Stimulated activated CD4-positive, alpha-beta T cell treated with anti-CD3 and anti-CD28 coated beads, TNF-alpha, amount 100 ng/mL, for 1 hour (primary cell): ENCODE measurements around the gene ANKRD30B.
"Not testable (repeated sequence)": the region's sequence is repeated elsewhere in the genome, so short reads cannot be mapped to it uniquely, and the experiment has no call there.

Experiments
- DNase-seq, 3 donors: peaks; one replicate each; pipeline ENCODE4 v3.0.0-alpha.2; 2020; ENCODE audit warnings: low read depth in 3 of 3, low spot score in 1 of 3

Gene ANKRD30B, protein sequence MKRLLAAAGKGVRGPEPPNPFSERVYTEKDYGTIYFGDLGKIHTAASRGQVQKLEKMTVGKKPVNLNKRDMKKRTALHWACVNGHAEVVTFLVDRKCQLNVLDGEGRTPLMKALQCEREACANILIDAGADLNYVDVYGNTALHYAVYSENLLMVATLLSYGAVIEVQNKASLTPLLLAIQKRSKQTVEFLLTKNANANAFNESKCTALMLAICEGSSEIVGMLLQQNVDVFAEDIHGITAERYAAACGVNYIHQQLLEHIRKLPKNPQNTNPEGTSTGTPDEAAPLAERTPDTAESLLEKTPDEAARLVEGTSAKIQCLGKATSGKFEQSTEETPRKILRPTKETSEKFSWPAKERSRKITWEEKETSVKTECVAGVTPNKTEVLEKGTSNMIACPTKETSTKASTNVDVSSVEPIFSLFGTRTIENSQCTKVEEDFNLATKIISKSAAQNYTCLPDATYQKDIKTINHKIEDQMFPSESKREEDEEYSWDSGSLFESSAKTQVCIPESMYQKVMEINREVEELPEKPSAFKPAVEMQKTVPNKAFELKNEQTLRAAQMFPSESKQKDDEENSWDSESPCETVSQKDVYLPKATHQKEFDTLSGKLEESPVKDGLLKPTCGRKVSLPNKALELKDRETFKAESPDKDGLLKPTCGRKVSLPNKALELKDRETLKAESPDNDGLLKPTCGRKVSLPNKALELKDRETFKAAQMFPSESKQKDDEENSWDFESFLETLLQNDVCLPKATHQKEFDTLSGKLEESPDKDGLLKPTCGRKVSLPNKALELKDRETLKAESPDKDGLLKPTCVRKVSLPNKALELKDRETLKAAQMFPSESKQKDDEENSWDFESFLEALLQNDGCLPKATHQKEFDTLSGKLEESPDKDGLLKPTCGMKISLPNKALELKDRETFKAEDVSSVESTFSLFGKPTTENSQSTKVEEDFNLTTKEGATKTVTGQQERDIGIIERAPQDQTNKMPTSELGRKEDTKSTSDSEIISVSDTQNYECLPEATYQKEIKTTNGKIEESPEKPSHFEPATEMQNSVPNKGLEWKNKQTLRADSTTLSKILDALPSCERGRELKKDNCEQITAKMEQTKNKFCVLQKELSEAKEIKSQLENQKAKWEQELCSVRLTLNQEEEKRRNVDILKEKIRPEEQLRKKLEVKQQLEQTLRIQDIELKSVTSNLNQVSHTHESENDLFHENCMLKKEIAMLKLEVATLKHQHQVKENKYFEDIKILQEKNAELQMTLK (N-terminal part only)

DNA sequence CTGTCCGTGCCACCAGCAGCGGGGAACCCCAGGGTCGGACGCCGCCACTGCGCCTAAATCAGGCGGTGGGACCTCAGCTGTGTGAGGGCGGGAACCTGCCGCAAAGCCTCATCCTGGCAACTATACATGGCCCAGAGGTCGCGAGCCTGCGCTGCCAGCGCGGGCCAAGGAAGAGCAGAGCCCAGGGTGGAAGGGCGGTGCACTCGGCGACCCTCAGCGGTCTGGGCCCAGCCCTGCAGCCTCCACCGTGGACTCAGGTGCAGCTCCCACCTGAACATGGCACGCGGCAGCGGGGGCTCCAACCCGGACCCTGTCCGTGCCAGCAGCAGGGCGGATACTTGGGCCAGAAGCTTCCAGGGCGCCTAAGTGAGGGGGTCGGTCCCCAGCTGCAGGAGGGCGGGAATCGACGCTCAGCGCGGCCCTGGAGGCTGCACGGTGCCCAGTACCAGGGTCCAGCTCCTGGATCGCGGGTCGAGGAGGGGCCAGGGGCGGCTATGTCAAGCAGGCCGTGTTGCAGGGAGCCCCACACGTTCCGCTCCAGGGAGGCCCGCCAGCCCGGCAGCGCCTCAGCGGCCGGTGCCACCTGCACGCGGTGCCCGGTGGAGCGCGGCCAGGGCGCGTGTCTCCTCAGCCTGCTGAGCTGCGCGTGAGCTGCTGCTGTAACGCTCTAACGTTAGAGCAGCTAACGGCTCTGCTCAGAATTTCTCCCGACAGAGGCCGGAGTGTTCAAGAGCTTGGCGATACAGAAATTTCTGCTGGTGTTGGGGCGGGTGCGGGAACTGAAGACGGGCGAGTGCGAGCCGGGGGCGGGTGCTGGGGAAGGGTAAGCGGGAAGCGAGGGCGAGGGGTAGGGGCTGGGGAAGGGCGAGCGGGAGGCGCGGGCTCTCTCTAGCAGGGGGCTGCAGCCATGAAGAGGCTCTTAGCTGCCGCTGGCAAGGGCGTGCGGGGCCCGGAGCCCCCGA lies at the start of gene ANKRD30B:
Gene ANKRD30B, plus strand, starts transcription at position 660 of the 962 bp plus-strand sequence. Its CDS starts 248 bp downstream, at position 908.
- DNase-seq = no peak

DNA sequence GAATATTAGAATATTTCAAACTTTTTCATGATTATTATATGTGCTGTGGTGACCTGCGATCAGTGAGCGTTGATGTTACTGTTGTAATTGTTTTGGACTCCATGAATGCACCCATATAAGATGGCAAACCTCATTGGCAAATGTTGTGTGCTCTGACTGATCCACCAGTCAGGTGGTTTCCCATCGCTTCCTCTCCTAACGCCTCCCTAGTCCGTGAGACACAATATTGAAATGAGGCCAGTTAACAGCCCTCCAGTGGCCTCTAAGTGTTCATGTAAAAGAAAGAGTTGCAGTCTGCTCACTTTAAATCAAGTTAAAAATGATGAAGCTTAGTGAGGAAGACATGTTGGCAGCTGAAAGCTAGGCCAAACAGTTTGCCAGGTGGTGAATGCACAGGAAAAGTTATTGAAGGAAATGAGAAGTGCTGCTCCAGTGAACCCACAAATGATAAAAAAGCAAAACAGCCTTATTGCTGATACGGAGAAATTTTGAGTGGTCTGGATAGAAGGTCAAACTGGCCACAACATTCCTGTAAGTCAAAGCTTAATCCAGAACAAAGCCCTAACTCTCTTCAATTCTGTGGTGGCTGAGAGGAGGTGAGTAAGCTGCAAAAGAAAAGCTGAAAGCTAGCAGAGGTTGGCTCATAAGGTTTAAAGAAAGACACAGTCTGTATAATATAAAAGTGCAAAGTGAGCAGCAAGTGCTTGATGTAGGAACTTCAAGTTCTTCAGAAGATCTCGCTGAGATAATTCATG lies 46.5 kb upstream of the ANKRD30B start:
- not testable (repeated sequence) for DNase-seq

DNA sequence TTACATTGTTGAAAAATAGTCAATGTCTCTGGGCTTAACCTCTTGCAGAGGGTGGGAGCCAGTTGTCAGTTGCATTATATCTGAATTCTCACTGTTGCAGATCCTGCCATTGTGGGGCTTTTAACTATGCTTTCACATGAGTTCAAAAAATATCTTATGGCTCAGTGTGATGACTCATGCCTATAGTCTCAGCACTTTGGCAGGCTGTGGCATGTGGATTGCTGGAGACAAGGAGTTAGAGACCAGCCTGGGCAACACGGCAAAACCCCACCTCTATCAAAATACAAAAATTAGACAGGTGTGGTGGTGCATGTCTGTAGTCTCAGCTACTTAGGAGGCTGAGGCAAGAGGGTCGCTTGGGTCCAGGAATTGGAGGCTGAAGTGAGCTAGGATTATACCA lies 38.2 kb upstream of the ANKRD30B start:
- DNase-seq = not testable (repeated sequence)

DNA sequence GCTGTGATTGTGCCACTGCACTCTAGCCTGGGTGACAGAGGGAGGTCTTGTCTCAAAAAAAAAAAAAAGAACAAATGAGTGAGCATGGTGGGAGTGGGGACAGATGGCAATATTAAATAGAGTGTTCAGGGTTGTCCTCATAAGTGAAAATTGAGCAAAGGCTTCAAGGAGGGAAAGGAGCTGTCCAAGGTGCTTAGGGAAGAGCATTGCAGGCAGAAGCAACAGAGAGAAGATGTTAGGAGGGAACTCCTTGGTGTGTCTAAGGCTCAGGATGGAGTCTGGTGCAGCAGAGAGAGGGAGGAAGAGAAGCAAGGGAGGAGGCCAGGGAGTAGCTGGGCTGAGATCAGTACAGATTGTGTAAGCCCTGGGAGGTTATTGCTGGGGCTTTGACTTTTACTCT lies 26.4 kb upstream of the ANKRD30B start:
- DNase-seq = not testable (repeated sequence)

DNA sequence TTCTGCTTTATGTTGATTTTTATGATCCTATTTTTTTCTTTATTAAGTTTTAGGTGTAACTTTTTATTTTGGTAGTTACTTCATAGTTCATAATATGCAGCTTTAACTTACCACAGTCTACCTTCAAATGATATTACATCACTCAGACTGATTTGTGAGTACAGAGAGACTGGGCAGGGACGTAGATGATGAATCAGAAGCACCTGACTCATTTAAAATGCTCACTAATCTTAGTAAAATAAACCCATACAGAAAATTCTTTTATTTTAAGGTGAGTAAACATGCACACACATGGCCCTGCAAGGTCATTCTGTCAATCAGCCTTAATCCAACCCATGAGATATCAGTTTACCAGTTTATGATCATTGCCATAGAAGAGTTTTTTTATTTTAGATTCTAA lies 8.9 kb upstream of the ANKRD30B start:
- DNase-seq = not testable (repeated sequence)

DNA sequence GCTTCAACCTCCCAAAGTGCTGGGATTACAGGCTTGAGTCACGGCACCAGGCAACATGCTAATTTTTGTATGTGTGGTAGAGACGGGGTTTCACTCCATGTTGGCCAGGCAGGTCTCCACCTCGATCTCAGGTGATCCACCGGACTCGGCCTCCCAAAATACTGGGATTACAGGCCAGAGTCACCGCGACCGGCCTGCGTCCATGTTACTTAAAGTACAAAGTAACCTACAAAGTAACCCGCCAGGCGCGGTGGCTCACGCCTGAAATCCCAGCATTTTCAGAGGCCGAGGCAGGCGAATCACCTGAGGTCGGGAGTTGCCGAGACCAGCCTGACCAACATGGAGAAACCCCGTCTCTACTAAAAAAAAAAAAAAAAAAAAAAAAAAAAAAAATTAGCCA lies 1.1 kb upstream of the ANKRD30B start:
- no peak for DNase-seq

DNA sequence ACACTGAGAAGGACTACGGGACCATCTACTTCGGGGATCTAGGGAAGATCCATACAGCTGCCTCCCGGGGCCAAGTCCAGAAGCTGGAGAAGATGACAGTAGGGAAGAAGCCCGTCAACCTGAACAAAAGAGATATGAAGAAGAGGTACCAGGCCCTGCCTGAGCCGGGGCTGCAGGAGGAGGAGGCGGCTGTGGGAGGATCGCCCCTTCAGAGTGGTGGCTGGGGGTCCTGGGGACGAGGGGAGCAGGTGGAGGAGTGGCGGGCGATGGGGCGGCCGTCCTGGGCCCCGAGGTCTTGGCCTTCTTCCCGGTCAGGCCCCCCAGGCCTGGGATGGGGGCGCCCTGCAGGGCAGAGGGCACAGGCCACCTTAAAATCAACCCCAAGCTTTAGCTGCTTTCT lies 524 bp downstream of the ANKRD30B start:
- no peak for DNase-seq

DNA sequence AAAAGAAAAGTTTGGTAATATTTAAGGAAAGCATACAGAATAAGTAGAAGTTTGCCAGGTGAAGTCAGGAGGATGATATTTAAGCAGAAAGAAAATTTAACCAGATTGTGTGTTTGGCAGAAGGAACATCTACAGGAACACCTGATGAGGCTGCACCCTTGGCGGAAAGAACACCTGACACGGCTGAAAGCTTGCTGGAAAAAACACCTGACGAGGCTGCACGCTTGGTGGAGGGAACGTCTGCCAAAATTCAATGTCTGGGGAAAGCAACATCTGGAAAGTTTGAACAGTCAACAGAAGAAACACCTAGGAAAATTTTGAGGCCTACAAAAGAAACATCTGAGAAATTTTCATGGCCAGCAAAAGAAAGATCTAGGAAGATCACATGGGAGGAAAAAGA lies 15.6 kb downstream of the ANKRD30B start:
- not testable (repeated sequence) for DNase-seq

DNA sequence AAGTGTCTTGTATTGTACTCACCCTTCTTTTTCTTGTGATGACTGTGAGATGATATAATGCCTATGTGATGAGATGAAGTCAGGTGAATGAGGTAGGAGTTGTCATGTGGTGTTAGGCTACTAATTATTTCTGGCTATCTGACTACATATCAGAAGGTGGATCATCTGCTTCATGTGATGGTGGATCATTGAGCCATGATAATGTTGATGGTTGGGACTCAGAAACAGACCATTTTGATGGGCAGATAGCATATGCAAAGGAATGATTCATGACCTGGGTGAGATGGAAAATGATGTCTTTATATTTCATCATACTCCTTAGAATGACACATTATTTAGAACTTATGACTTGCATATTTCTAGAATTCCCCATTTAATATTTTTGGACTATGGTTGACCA lies 19.5 kb downstream of the ANKRD30B start:
- DNase-seq = no peak

DNA sequence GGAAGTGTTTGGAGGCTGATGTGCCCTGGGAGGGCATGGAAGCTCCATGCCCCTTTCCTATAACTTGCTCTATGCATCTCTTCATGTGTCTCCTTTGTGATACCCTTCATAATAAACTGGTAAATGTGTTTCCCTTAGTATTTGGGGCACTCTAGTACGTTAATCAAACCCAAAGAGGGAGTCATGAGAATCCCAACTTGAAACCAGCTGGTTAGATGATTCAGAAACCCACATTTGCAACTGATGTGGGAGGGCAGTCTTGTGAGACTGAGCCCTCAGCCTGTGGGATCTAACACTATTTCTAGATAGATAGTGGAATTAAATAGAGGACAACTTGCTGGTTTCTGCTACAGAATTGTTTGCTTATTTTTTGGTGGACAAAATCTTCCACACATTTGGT lies 20.3 kb downstream of the ANKRD30B start:
- DNase-seq = no peak

DNA sequence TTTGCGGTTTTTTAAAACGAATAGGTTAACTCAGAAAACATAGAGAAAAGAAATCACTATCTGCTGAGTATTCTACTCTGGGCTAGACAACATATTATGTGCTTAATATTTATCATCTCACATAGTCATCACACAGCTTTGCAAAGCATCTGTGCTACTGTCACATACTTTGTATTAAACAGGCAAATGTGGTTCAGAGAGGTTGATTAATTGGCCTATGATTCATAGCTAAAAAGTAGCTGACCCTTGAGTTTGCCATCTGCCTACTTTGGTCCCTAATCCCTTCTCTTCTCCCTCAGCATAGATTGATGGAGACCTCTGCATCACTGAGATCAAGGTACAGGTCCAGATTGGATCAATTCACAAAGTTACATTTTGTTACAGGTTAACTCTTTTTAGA lies 21.4 kb downstream of the ANKRD30B start:
- DNase-seq = no peak

DNA sequence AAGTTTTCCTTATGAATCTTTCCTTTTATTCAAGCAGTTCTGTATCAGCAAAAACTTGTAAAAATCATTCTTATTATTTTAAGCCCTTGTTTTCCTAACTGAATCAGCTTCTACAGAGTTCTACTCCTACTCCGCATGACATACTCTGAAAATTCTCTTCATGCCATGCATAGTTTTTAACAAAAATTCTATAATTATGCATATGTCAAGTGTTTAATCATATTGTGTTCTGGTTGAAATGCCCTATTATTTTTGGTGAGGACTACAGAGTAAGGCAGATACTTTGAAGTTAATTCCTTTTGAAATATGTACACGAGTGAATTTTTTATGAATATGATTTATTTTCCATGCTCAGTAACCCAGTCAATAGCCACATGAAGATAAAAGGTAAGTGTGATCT lies 28.8 kb downstream of the ANKRD30B start:
- DNase-seq = no peak

DNA sequence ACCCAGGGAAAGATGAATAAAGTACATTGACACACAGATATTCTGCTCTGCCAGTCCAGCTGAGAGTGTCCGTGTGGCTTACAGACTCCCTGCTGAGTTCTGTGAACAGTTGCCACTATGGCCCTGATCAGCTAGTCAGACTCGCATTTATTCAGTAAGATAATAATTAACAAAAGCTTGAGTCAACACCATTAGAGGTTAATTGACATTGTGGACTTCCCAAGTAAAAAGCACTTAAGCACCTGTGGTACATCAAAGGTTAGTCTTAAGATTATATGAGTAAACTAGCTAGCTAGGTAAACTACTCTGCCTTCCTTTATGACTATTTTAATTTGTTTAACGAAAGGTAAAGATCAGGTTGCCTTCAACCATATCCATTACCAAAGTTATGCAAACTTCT lies 33.7 kb downstream of the ANKRD30B start:
- DNase-seq = no peak

DNA sequence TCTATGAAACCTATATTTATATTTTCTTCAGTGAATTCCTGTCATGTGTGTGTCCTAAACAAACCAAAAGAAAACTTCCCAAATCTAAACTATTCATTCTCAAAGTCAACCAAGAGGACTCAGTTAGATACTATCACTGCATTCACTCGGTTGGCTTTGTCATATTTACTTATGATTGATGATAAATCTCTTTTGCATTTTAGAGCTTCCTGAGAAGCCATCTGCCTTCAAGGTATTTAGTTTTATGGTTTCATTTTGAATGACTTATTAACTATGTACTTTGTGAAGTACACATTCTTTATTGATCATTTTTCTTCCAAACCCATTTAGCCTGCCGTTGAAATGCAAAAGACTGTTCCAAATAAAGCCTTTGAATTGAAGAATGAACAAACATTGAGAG lies 36.2 kb downstream of the ANKRD30B start:
- DNase-seq = no peak

DNA sequence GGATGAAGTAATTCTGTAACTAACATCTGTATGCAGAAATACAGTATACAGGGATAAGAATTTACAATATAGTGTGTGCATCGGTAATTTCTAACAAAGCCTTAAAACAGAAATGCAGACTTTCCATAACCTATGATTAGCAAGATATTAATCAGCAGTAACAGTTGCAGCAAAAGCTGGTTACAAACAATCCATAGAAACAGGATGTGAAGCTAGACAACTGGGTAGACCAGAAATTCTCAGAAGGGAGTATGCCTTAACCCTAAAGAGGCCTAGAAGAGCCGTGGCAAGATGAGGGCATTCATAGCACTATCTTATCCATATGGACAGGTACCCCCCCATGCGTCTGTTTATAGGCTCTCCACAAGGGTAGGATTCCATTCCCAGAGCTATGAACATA lies 48.9 kb downstream of the ANKRD30B start:
- not testable (repeated sequence) for DNase-seq

DNA sequence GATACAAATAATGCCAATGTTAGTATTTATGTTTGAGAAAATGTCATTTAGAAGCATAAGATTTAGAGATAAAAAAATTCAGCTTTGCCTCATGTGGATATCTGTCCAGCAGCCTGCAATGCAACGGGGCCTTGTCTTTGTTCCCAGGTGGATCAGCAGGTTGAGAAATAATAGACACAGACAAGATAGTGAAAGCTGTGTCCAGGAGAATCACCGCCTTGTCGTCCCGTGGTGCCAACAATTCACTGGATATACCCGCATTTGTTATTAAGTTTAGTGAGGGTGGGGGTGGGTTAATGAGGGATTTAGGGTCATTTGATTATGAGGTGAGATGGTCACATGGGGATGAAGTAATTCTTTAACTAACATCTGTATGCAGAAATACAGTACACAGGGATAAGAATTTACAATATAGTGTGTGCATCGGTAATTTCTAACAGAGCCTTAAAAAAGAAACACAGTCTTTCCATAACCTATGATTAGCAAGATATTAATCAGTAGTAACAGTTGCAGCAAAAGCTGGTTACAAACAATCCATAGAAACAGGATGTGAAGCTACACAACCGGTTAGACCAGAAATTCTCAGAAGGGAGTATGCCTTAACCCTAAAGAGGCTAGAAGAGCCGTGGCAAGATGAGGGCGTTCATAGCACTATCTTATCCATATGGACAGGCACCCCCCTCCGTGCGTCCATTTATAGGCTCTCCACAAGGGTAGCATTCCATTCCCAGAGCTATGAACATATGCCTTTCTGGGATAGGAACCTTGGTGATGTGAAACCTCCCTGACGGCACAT lies 50.2 kb downstream of the ANKRD30B start:
- DNase-seq = not testable (repeated sequence)

DNA sequence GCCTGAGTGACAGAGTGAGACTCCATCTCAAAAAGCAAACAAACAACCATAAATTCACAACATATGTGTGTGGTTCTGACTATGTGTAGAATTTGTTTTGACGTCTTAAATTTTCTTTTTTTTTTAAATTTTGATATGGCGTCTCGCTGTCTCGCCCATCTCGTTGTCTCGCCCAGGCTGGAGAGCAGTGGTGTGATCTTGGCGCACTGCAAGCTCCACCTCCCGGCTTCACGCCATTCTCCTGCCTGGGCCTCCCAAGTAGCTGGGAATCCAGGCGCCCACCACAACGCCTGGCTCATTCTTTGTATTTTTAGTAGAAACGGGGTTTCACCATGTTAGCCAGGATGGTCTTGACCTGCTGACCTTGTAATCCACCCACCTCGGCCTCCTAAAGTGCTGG lies 63.1 kb downstream of the ANKRD30B start:
- not testable (repeated sequence) for DNase-seq

DNA sequence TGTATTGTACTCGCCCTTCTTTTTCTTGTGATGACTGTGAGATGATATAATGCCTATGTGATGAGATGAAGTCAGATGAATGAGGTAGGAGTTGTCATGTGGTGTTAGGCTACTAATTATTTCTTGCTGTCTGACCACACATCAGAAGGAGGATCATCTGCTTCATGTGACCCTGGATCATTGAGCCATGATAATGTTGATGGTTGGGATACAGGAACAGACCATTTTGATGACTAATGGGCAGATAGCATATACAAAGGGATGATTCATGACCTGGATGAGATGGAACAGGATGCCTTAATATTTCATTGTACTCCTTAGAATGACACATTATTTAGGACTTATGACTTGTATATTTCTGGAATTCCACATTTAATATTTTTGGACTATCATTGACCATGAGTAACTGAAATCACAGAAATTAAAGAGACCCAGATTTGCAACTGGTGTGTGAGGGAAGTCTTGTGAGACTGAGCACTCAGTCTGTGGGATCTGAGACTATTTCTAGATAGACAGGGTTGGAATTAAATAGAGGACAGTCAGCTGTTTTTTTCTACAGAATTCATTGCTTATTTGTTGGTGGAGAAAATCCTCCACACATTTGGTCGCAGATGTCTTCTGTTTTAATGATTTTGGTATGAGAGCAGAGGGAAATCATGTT lies 79.1 kb downstream of the ANKRD30B start:
- not testable (repeated sequence) for DNase-seq
